Measurements from ENCODE around the gene GRM7.
"Not testable (repeated sequence)": the region's sequence is repeated elsewhere in the genome, so short reads cannot be mapped to it uniquely, and the experiment has no call there.

The GRM7 gene

DNA sequence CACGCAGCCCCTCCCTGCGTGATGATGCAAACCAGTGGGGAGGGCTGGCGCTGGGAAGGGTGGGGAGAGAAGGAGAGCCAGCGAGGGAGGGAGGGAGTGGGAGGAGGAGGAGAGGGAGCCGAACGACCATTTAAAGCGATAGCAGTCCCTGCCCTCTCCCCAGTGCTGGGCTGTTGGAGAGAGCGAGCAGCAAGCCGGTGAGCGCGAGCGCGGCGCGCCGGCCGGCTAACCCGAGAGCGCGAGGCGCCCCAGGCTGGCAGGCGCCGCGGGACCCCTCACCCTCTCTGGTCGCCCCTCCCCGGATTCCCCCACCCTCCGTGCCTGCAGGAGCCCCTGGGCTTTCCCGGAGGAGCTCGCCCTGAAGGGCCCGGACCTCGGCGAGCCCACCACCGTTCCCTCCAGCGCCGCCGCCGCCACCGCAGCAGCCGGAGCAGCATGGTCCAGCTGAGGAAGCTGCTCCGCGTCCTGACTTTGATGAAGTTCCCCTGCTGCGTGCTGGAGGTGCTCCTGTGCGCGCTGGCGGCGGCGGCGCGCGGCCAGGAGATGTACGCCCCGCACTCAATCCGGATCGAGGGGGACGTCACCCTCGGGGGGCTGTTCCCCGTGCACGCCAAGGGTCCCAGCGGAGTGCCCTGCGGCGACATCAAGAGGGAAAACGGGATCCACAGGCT, at the start of gene GRM7:
TSS of gene GRM7 (plus strand) at position 162 of the 671 bp plus-strand sequence.
- no peak for DNase-seq

DNA sequence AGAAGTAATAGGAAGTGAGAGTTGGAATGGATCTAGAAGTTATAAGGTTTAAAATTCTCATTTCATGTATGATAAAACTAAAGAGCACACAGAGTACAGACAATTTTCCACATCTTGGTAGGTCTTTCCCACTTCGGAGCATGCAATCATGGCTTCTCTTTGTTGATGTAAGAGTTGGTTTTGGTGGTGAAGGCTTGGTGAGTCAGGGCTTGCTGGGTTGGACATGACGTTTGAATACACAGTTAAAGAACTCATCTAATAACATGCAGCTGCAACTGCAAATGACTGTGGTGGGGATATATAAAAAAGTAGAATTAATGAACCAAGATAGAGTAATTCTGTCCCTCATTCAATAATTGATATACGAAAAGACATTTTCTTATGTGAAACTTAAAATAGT, 39.5 kb upstream of the GRM7 start:
- DNase-seq: no peak

DNA sequence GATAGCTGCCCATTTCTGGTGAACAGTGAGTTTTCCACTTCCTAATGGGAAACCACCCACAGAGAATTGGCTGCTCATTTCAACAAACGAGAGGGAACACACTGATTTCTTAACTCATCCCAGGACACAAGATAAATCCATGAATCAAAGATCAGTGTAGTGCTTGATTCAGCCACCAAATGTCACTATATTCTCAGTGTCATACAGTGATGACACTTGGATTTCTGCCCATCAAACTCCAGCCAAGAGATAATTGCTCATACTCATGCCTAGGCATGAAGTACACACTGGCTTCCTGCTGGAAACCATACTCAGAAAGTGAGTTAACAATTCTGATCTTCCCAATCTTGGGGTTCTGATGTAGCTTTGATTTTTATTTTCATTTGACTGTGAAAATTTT, 35.4 kb upstream of the GRM7 start:
- no peak for DNase-seq

DNA sequence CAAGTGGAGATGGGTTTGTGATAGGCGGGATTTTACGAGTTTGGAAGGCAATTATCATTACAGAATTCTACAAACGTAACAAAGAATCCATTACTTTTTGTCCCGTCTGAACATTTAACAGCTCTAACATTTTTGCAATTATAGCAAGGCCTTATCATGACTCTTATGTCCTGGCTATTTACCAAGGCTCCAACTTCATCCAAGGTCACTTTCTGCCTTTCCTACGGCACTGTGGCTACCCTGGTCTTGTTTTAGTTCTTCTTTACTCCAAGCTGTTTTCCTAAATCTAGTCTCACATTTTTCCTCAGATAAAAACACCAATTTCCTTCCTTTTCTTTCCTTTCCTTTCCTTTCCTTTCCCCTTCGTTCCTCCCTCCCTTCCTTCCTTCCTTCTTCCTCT, 33.5 kb upstream of the GRM7 start:
- DNase-seq: no peak

DNA sequence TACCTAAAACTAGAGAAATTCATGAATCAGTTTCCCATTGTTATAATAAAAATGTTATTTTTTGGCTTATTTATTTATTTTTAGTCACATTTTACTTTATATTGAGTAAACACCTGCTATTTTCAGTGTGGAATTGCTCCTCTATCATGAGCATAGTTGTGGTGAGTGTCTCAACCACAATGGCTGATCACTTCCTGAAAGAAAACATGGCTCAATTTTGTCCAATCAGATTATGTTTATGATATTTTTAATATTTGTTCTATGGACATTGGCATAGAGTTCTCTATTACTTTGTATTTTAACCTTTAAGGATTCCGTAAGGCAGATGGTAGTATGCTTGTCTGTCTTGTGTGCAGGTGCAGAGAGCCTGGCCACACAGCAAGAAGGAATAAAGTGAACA, 16.2 kb upstream of the GRM7 start:
- DNase-seq: no peak

DNA sequence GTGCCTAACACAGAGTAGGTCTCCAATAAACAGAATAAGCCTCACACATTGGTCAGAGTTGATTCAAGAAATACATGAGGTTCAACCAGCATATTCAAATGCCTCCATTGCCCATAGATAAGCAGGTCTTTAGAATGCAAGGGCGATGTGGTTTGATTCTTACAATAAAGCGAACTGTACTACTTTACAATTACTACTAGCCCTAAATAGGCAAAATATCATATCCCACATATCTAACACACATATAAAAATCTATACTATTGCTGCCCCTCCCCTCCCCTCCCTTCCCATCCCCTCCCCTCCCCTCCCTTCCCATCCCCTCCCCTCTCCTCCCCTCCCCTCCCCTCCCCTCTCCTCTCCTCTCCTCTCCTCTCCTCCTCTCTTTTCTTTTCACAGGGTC, 6.7 kb upstream of the GRM7 start:
- DNase-seq: no peak

DNA sequence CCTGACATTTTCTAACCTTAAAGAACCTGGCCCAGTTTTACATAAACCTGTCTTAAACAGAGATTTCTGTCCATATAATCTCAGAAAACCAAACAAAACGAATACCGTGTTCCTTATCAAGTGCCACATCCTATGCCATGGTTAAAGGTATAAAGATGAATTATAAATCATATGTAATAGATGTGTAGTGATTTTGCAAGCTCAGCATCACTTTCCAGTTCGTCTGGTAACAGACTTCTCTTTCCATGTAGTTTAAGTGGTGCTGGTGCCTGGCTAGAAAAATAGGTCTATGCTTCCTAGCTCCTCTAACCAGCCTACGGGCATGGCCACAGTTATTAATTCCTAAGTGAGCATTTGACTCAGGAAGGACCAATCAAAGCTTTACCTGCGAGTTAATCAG, 3.4 kb upstream of the GRM7 start:
- no peak for DNase-seq

DNA sequence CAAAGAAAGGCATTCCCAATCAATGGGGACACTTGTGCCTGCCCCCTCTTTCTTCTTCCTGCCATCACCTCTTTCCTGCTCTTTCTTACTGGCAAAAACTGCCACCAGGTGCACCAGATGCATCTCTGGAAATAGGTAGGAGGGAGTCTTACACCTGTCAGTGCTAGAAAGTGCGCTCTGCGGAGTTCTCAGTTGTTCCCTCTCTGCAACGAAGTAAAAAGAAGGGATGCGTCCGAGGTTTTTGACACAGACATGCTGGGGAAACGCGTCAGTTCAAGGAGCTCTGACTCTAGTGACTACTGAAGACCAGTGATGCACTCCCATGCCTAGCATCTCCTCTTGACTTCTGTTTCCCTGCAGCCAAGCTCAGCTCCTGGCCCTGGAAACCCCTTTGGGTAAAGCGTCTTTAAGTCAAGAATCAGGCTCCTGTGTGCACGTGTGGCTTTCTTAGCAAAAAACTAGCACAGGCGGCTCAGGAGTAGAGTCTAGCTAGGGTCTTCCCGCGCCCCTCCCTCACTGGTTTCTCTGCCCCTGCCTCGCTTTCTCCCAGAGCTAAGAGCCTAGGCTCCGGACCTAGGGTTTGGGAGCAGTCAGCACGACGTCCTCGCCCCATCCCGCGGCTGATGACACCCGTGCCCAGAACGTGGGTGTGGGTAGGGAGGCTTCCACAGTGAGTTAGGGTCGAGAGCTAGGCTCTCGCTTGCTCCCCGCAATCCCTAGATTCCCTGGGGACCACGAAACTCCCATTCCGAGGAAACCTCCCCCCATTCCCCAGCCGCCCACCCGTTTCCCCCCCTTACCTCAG, 564 bp upstream of the GRM7 start:
- no peak for DNase-seq

DNA sequence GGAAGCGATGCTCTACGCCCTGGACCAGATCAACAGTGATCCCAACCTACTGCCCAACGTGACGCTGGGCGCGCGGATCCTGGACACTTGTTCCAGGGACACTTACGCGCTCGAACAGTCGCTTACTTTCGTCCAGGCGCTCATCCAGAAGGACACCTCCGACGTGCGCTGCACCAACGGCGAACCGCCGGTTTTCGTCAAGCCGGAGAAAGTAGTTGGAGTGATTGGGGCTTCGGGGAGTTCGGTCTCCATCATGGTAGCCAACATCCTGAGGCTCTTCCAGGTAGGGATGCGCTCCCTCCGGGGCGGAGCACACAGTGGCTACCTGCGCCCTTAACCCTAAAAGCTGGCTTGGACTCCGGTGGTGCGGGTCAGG, 698 bp downstream of the GRM7 start:
- DNase-seq: no peak

DNA sequence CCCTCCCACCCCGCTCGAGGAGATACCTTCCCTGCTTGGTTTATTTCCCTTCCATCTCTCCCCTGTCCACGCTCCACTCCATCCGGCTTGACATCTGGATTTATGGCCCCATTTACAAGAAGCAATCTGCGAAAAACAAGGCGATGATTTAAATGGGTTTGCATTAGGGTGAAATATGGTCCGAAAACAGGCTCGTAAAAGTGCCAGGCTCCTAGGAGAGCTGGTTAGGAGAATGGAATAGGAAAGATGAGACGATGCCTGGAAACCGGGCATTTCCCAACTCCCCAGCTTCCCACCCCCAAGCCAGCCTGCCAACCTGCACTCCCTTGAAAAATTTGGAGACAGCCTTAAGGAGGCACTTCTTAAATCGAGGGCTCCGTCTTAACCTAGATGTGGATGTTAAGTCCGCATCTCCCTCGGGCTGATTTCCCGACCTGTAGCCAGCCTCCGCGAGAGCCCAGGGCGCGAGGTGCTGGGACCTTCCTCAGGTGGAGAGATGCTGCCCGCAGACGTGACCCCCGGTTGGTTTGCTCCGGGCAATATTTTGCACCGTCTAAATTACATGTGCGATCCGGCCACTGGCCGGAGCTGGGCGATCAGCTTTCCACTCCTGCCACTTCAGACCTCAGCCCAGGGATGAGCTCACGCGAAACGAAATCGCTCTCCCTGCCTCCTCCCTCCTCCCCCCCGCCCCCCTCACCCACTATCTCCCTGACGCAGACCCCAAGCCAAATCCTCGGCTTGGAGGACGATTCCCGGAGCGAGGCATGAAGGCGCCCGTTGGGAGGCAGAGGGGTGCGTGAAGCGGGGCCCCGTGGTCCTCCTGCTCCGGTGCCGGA, 1.3 kb downstream of the GRM7 start:
- DNase-seq: no peak

DNA sequence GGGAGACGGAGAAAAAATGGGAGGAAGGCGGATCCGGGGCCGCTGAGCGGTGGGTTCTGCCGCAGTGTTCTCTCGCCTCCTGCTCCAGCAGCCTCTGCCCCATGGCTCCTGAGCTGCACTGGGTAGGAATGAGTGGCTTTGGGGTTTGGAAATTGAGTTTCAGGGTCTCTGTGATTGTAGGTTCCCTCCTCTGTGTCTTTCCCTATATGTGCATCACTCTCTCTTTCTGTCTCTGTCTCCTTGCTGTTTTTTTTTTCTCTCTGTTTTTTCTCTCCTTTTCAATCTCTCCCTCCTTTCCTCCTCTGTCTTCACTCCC, 1.9 kb downstream of the GRM7 start:
- DNase-seq: no peak

DNA sequence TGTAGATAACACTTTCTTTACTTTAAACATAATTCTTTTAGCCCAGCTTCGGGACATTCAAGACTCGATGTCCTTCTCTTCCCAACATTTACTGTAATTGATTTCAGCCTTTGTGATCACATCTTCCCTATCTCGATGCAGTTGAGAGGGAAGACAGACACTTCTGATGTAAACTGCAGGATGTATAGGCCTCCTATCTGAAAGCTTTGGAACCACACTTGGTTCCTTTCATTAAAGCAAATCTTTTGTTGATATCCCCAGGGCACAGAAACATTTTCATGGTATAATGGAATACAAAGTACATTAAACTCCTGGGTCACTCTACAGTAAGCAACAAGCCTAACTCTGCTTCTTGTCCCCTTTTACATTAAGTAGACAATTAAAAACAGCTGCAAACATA, 6.4 kb downstream of the GRM7 start:
- DNase-seq: no peak

DNA sequence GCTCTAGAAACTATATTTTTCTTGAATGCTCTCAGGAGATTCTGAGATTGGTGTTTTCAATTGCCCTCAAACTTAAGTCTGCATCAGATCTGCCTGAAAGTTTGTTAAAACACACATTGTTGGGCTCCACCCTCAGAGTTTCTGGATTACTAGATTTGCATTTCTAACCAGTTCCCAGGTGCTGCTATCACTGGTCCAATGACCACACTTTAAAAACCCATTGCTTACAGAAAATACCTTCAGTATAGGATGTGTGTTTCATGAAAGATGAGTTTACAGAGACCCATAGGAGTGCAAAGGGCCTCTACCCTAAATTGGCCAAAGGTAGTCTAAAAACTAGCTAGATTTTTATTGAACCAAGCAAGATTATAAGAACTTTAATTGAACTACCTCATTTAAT, 17.8 kb downstream of the GRM7 start:
- no peak for DNase-seq

DNA sequence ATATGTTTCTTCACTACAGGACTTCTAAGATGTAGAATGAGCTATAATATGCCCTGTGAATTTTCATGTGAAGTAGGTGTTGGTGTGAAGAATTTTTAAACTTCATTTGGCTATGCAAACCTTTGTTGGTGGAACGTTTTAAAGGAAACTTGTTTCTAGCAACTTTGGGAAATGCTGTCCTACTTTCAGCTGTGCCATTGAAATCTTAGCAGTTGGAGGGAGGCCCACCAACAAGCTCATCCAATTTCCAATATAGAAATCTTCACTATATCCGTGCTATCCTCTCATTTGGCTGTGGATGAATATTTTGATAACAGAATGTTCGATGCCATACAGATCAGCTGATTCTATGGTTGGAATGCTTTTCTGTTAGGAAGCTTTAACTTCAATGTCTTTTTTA, 51.3 kb downstream of the GRM7 start:
- DNase-seq: no peak

DNA sequence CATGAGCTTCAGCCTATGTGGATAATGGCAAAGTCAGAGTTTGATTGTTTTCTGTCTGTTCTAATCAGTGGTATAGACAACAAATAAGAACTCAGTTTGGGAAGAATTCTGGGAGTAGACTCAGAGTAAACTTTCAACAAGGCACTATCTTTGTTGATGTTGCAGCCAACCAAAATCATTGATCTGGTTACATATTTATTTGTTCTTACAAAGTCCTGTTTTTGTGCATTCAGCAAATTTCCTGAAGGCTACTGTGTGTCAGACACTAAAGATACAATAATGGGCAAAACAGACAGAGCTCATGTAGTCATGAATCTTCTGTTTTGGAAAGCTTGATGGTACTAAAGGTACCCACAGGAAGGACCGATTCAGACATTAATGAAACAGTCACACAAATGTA, 55.0 kb downstream of the GRM7 start:
- DNase-seq: no peak

DNA sequence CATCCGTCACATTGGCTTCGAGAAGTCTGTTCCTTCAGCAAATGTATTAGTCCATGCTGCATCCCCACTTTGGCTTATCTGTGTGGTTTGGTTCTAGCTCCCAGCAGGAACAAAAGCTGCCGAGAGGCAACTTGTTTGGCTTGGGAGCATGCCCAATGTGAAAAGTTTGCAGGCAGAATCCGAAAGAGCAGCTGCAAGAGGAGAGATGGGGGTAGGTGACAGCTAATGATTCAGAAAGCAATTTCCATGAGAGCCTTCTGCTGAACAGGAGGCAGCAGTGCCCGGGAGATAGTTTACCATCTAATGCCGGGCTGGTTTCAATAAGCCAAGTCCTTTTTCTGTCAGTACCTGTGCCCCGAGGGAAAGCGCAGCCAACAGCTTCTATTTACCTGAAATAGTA, 60.2 kb downstream of the GRM7 start:
- DNase-seq: no peak

DNA sequence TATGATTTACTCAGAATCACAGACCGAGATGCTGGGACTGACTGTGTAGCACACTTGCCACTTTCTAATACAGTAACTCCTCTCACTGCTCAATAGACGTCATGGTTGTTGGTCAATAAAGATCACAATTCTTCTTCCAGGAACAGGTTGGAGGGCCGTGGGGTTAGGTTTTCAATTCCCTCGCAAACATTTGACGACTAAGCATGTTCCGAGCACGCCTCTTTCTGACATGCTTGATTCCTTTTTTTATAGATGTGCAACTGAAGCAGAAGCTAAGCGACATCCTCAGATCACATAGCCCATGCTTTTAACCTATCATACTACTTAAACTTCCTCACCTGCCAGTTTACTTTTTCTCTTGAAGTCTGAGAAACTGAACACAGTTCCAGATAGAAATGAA, 61.0 kb downstream of the GRM7 start:
- no peak for DNase-seq

DNA sequence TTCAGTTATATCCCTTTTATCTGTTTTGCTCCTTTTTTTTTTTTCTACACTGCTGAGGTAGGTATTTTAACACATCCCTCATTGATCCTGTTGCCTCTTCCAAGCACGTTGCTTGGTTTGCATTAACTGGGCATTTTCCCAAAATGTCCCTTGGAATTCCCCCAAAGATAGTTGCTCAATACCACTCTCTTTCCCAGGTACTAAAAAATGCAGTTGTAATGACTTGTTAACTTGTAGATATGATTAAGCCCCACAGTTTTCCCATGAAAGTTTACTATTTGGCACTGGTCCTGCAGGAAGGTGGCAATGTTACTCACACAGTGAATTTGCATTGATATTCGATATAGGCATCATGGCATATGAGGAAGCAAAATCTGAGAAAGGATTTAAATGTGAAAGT, 67.1 kb downstream of the GRM7 start:
- no peak for DNase-seq

DNA sequence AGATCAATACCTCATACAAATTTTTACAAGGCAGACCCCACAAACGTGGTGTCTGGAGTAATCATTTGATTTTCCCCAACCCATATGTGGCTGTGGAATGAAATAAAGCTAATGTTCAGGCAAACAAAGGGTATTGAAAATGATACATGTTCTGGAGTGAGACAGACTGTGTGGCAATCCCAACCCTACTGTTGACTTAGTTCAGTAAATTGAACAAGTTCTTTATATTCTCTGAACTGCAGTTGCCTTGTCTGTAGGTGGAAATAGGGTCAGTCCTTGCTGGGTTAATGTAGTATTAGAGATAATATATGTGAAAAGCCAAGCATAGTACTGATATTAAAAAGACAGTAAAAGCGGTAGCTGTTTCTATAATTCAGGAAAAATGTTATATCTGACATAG, 69.0 kb downstream of the GRM7 start:
- DNase-seq: no peak

DNA sequence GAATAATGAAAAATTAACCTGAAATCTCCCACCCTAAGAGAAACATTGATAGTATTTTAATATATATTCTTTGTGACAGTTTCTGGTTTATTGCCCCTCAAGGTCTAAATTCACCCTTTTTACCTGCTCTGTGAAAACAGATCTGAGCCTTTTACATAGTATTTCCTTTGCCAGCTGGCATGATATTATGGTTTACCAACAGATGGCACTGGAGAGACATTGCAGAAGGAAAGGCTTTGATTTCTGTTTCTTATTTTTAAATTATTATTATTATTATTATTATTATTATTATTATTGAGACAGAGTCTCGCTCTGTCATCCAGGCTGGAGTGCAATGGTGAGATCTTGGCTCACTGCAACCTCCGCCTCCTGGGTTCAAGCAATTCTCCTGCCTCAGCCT, 74.5 kb downstream of the GRM7 start:
- not testable (repeated sequence) for DNase-seq

DNA sequence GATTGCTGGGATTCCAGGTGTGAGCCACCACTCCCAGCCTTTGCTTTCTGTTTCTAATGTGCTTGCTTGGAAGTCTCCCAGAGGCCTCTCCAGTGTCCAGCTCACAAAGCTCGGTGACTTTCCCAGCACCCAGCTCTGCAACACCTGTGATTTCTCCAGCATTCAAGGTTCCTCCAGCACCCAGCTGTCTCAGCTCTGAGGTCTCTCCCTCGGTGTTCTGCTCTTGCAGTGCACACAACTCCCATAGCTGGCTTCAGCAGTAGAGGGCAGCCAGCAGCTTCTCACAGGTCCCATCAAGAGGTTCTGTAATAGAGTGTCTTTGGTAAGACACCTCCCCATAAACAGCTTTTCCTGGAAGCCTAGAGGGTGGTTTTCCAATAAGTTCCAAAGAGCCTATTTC, 75.1 kb downstream of the GRM7 start:
- DNase-seq: no peak

DNA sequence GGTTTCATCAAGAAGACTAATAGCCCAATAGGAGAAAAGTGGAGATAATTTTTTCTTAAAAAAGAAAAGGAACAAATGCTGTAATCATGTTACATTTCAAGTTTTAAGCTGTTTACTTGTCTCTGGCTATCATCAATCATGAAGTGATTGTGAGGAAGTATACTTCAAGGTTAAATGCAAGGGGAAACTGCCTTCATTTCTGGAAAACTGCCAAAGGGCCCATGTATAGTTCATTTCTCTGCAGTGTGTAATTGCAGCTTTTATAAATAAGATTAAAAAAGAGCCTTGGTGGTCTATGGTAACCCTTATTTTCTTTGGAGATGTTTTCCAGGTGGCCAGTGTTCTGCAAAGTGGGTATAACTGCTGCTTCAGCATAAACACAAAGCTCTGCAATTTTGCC, 101.9 kb downstream of the GRM7 start:
- no peak for DNase-seq

DNA sequence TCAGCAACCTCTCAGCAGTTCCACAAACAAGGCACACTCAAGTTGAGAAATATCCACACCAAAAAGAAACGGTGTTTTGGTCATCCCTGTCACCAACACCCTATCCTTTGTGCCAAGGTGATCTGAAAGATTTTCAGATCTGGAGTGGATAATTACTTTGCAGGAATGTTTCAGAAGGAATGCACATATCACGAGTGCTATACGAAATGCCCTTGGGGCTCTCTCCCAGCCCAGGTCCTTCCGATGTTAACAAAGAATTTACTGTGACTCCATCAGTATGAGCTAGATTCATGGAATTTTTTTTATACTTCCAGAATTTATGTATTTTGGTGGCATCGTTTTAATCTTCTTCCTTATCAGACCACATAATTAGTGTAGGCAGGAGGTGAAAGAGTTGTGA, 105.0 kb downstream of the GRM7 start:
- DNase-seq: no peak

DNA sequence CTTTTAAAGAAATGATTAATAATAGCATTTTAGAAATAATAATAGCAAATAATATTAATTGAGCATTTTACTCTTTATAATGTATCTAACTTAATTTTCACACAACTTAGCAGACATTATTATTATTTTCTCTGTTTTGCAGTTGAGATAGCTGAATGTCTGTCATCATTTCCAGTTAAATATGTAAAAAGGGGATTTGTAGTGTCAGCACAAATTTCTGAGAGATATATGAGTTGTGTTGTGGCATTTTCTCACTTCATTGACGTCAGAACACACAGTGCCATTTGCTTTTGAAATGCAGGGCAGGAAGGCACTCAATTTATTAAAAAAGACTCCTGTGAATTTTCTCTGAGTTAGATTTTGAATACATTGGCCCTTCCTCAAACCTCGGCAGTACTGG, 111.0 kb downstream of the GRM7 start:
- no peak for DNase-seq

Measured in activated CD8-positive, alpha-beta memory T cell treated with anti-CD3 and anti-CD28 coated beads for 24 hours (primary cell).